ENCODE results near the gene SLIT2. TPM values are rescaled to one million over a fixed set of nuclear protein-coding genes. Genes with fewer than 3 reads are reported as not detected.

Gene SLIT2
- total RNA-seq, 1 experiment from 2014 or later, result 3.8 TPM

- Histone ChIP-seq H3K4me2 (ENCODE audit: low read length) (no peak overlapping the region), H3K79me2 (ENCODE audit: insufficient read depth, low read length) (no peaks in the 10 kb centered on the region), H3K9ac (ENCODE audit: low read length) (no peak overlapping the region), H3K36me3 (ENCODE audit: control insufficient read depth in 1 of 2, insufficient read depth in 2 of 2, low read length in 2 of 2) (no peaks in the 10 kb centered on the region), H3K27ac (ENCODE audit: low read depth, low read length) (no peak overlapping the region), H2AFZ (ENCODE audit: low read depth, low read length, poor library complexity, severe bottlenecking) (no peak overlapping the region), H3K9me2 (ENCODE audit: insufficient read depth) (no peaks in the 10 kb centered on the region), H4K20me1 (ENCODE audit: insufficient read depth) (no peaks in the 10 kb centered on the region), H3K27me3 (ENCODE audit: insufficient read depth, low read length) (no peaks in the 10 kb centered on the region), H3K9me3 (ENCODE audit: control insufficient read depth in 1 of 2, insufficient read depth in 1 of 2, low read depth in 1 of 2, low read length in 2 of 2) (no peaks in the 10 kb centered on the region), H3K4me3 (replicated peaks in 1 of 2; ENCODE audit: low read depth in 1 of 2, low read length in 2 of 2) (no peak overlapping the region), H3K4me1 (ENCODE audit: control insufficient read depth in 1 of 2, insufficient read depth in 2 of 2, low read length in 2 of 2) (peaks cover 0 to 5% of the 10 kb centered on the region in 2 experiments; a peak in 1 of 4 replicates)
- ChIA-PET CTCF (no interaction called here), POLR2A (no interaction called here), RAD21 (ENCODE audit: low non-redundant PET in 1 of 2, low total read pairs in 2 of 2, uncharacterized antibody in 2 of 2, unreplicated experiment in 2 of 2) (no interaction called here)
- ATAC-seq (no peak), DNase-seq (ENCODE audit: low read depth, low spot score) (no peak)
- BruUV-seq (replicated peaks), result no TSS peak
- no peak for TF ChIP-seq SRF (IDR thresholded peaks at IDR 0.05; ENCODE audit: low read depth)
- TF ChIP-seq MAX (IDR thresholded peaks at IDR 0.05), result no peak
- no peak for TF ChIP-seq EZH2 (IDR thresholded peaks at IDR 0.05)
- TF ChIP-seq CTCF (IDR thresholded peaks at IDR 0.05 in 2 of 3, conservative IDR thresholded peaks at IDR 0.05 in 1 of 3; ENCODE audit: borderline replicate concordance in 1 of 3, insufficient read depth in 1 of 3, low read depth in 2 of 3, low read length in 2 of 3), result no peak
- no peak for TF ChIP-seq EZH2phosphoT487 (IDR thresholded peaks at IDR 0.05; ENCODE audit: borderline replicate concordance)
- TF ChIP-seq ATF3 (IDR thresholded peaks at IDR 0.05), result no peak
- TF ChIP-seq YY1 (IDR thresholded peaks at IDR 0.05; ENCODE audit: extremely low read depth, insufficient replicate concordance, low read depth, low read length), result no peak
- TF ChIP-seq ZBTB33 (IDR thresholded peaks at IDR 0.05; ENCODE audit: extremely low read depth, insufficient replicate concordance, low read length), result no peak
- TF ChIP-seq ZNF274 (IDR thresholded peaks at IDR 0.05; ENCODE audit: low read depth, low read length), result no peak
- no peak for TF ChIP-seq POLR2A (IDR thresholded peaks at IDR 0.05; ENCODE audit: borderline replicate concordance, extremely low read depth, insufficient read depth, insufficient read length)
- no peak for TF ChIP-seq SP1 (IDR thresholded peaks at IDR 0.05; ENCODE audit: low read depth)
- intact Hi-C loops (cut with micrococcal nuclease), result no loop called here
Measured at GRCh38 chr4:20284990-20285389, 33.3 kb downstream of the SLIT2 start.

Measured in HCT116 (cell line).